Esophagus squamous epithelium (tissue), 4 donors: ENCODE results near the gene CCL7.

Source experiments
- POLR2A ChIP-seq, 4 donors: fragments of 450-650 bp; IDR thresholded peaks; one replicate each; pipeline ENCODE4 v1.6.1; 2017; ENCODE audit warnings: antibody characterized with exemption in 4 of 4, mild to moderate bottlenecking in 4 of 4, moderate library complexity in 3 of 4
- TF ChIP-seq, protein P1 (sequence below), 6 experiments: fragments of 450-650 bp in 4 of 6; fragments of 200-600 bp in 2 of 6; sonication (generic) in 2 of 6; IDR thresholded peaks; one replicate each; pipeline ENCODE4 v1.5.1; 2016 to 2019; ENCODE audit warnings: antibody characterized with exemption in 6 of 6, mild to moderate bottlenecking in 4 of 6, moderate library complexity in 4 of 6

DNA sequence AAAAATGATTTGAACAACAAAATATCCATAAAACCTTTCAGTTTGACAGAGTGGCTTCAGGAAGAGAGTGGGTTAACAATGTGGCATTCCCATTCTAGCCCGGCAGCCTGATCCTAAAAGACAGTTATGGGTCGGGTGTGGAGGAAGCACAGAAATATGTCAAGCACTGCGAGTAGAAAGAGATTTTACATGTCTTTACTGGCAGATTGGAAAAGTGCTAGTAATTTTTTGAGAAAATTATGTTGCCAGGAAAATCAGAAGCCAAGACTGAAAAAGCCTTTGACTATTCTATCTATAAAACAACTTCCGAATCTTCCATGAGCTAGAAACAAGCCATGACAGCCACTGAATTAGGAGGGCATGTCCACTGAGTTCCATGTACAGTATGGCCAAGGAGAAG lies 9.2 kb upstream of the CCL7 start:
- TF ChIP-seq, protein P1, sequence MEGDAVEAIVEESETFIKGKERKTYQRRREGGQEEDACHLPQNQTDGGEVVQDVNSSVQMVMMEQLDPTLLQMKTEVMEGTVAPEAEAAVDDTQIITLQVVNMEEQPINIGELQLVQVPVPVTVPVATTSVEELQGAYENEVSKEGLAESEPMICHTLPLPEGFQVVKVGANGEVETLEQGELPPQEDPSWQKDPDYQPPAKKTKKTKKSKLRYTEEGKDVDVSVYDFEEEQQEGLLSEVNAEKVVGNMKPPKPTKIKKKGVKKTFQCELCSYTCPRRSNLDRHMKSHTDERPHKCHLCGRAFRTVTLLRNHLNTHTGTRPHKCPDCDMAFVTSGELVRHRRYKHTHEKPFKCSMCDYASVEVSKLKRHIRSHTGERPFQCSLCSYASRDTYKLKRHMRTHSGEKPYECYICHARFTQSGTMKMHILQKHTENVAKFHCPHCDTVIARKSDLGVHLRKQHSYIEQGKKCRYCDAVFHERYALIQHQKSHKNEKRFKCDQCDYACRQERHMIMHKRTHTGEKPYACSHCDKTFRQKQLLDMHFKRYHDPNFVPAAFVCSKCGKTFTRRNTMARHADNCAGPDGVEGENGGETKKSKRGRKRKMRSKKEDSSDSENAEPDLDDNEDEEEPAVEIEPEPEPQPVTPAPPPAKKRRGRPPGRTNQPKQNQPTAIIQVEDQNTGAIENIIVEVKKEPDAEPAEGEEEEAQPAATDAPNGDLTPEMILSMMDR (IDR thresholded peaks at IDR 0.05), result no peak
- TF ChIP-seq POLR2A (IDR thresholded peaks at IDR 0.05), result no peak
